H1 (cell line): Measurements from ENCODE around the gene SSBP3.

Experiments
- BCL11A ChIP-seq, 2 experiments: IDR thresholded peaks; one replicate each; pipeline ENCODE4 v1.6.1; 2011; ENCODE audit warnings: low read depth in 2 of 2, low read length in 2 of 2, mild to moderate bottlenecking in 2 of 2
- CEBPB ChIP-seq: IDR thresholded peaks from 2 replicates; pipeline ENCODE4 v1.6.1; 2012; ENCODE audit warnings: low read depth, low read length
- EZH2 ChIP-seq: fragments of 200-600 bp; sonication (generic); IDR thresholded peaks from 2 replicates; pipeline ENCODE4 v1.7.1; 2012; ENCODE audit warnings: low read depth, mild to moderate bottlenecking, moderate library complexity, low read length, inconsistent platforms; ENCODE audit not compliant: severe bottlenecking
- FOSL1 ChIP-seq: IDR thresholded peaks from 2 replicates; pipeline ENCODE4 v1.6.1; 2011; ENCODE audit warnings: mild to moderate bottlenecking, low read depth, low read length, moderate library complexity; ENCODE audit not compliant: insufficient read depth
- GTF2F1 ChIP-seq: IDR thresholded peaks from 2 replicates; pipeline ENCODE4 v1.6.1; 2012; ENCODE audit warnings: low read depth, low read length, improper control_type of control experiment, borderline replicate concordance
- JUN ChIP-seq: IDR thresholded peaks from 2 replicates; pipeline ENCODE4 v1.6.1; 2011; ENCODE audit warnings: low read depth, mild to moderate bottlenecking, improper control_type of control experiment, low read length
- NRF1 ChIP-seq: IDR thresholded peaks from 2 replicates; pipeline ENCODE4 v1.6.1; 2011; ENCODE audit warnings: mild to moderate bottlenecking, low read depth, low read length, improper control_type of control experiment
- POLR2A ChIP-seq, 2 experiments: IDR thresholded peaks; 1 replicate in 1 of 2; 2 replicates in 1 of 2; pipeline ENCODE4 v1.6.1; 2011; ENCODE audit warnings: low read depth in 2 of 2, low read length in 2 of 2, mild to moderate bottlenecking in 2 of 2; ENCODE audit errors: control extremely low read depth in 1 of 2
- POLR2AphosphoS5 ChIP-seq: IDR thresholded peaks from 2 replicates; pipeline ENCODE4 v1.6.1; 2011; ENCODE audit warnings: low read depth, low read length
- RFX5 ChIP-seq: IDR thresholded peaks from 2 replicates; pipeline ENCODE4 v1.6.1; 2011; ENCODE audit warnings: low read depth, low read length, improper control_type of control experiment, borderline replicate concordance
- TCF12 ChIP-seq: IDR thresholded peaks from 2 replicates; pipeline ENCODE4 v1.6.1; 2011; ENCODE audit warnings: low read depth, mild to moderate bottlenecking, low read length
- TF ChIP-seq, protein P1 (sequence below), 3 experiments: IDR thresholded peaks; 1 replicate in 2 of 3; 2 replicates in 1 of 3; pipeline versions ENCODE4 v1.5.1 to v1.6.1; 2011; ENCODE audit warnings: low read length in 3 of 3, mild to moderate bottlenecking in 3 of 3, inconsistent platforms in 2 of 3, low read depth in 1 of 3, moderate library complexity in 1 of 3; ENCODE audit not compliant: insufficient read depth in 1 of 3; ENCODE audit errors: control extremely low read depth in 1 of 3

DNA sequence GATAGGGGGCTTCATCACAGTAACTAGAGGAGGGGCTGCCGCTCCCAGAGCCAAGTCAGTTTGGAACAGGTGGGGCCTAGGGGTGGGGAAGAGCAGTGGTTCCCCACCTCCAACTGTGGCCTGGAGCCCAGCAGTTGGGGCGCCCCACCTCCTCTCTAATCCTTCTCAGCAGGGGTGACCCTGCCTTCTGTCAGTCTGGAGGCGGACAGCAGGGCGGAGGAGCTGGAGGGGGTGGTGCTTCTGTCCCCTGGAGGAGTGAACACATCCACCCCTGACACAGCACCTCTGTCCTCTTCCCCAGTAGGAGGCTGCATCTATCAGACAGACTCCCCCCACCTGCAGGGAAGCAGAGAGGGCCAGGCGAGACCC lies 132.4 kb downstream of the SSBP3 start:
- TF ChIP-seq RFX5 (no peak), POLR2A (IDR thresholded peaks at IDR 0.05; ENCODE audit: control extremely low read depth in 1 of 2, low read depth in 2 of 2, low read length in 2 of 2) (no peak), POLR2AphosphoS5 (no peak), NRF1 (no peak), FOSL1 (no peak), TCF12 (no peak), EZH2 (no peak), JUN (no peak), CEBPB (no peak), BCL11A (IDR thresholded peaks at IDR 0.05; ENCODE audit: low read depth in 2 of 2, low read length in 2 of 2) (no peak), GTF2F1 (no peak)
- TF ChIP-seq, protein P1, sequence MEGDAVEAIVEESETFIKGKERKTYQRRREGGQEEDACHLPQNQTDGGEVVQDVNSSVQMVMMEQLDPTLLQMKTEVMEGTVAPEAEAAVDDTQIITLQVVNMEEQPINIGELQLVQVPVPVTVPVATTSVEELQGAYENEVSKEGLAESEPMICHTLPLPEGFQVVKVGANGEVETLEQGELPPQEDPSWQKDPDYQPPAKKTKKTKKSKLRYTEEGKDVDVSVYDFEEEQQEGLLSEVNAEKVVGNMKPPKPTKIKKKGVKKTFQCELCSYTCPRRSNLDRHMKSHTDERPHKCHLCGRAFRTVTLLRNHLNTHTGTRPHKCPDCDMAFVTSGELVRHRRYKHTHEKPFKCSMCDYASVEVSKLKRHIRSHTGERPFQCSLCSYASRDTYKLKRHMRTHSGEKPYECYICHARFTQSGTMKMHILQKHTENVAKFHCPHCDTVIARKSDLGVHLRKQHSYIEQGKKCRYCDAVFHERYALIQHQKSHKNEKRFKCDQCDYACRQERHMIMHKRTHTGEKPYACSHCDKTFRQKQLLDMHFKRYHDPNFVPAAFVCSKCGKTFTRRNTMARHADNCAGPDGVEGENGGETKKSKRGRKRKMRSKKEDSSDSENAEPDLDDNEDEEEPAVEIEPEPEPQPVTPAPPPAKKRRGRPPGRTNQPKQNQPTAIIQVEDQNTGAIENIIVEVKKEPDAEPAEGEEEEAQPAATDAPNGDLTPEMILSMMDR (IDR thresholded peaks at IDR 0.05; ENCODE audit: control extremely low read depth in 1 of 3, insufficient read depth in 1 of 3, low read depth in 1 of 3, low read length in 3 of 3), result no peak
